ENCODE measurements around the gene CSGALNACT2. TPM values are rescaled to one million over a fixed set of nuclear protein-coding genes. Genes with fewer than 3 reads are reported as not detected.
A peak's percentile ranks its signal among the peaks of the same experiment; 100 is the strongest.

The CSGALNACT2 gene
- total and polyA plus RNA-seq, 7 experiments from 2014 or later, result 19.0 to 57.5 (median 50.4) TPM

DNA sequence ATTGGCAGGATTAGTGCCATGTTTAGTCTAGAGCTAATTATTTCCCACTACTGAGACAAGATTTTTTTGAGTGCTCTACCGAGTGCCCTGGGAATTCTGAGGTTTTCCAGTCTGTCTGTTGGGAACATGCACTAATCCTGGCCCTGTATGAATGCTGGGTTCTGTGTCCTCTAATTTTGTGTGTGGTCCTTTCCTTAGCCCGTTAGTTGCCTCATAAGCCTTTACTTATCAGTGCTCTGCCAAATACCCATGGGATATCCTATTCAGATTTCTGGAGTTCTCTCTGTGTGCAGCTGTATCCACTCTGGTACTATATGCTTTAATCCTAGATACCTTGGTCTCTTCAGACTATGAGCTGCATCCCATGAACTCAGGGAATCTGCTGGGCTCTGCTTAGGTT, 13.1 kb downstream of the CSGALNACT2 start:
- Mint-ChIP-seq H3K4me3 (peak overlapping the region in 9 of 10 donors; percentile 4 to 62 (median 40)), H3K9me3 (peaks cover 0 to 22% (median 7%) of the 10 kb centered on the region in 11 donors), H3K27me3 (no peaks in the 10 kb centered on the region), H3K27ac (peak overlapping the region in 4 of 9 donors; percentile 16 to 63 (median 38)), H3K36me3 (peaks cover 0 to 34% (median 31%) of the 10 kb centered on the region in 5 donors), H3K4me1 (peaks cover 47 to 80% (median 73%) of the 10 kb centered on the region in 7 donors)
- H3K36me3 ChIP-seq (ENCODE audit: control insufficient read depth in 2 of 3, insufficient read depth in 3 of 3, low read length in 3 of 3), result no peaks in the 10 kb centered on the region
- H3K27me3 ChIP-seq (ENCODE audit: control insufficient read depth in 2 of 2, insufficient read depth in 2 of 2, low read length in 2 of 2), result no peaks in the 10 kb centered on the region
- peaks cover 0 to 6% (median 4%) of the 10 kb centered on the region in 3 experiments for H3K9me3 ChIP-seq (ENCODE audit: control insufficient read depth in 2 of 3, low read length in 3 of 3)
- POLR2A ChIA-PET, result interaction anchor here (2.6 kb wide), 1 partner anchor 12 kb away, joined by 25 read pairs; the partner anchor contains the start of gene CSGALNACT2
- peaks cover 4 to 21% of the 10 kb centered on the region in 2 donors for H3K4me1 ChIP-seq (ENCODE audit: control insufficient read depth in 2 of 2, insufficient read depth in 2 of 2, low read length in 2 of 2)
- ATAC-seq (no peak), DNase-seq (no peak)
- H3K4me3 ChIP-seq (ENCODE audit: low read length), result no peak overlapping the region
- H3K27ac ChIP-seq (ENCODE audit: low read depth, low read length), result no peak overlapping the region
- CTCF ChIA-PET, result no interaction called here
- intact Hi-C loops (cut with micrococcal nuclease), result no loop called here

DNA sequence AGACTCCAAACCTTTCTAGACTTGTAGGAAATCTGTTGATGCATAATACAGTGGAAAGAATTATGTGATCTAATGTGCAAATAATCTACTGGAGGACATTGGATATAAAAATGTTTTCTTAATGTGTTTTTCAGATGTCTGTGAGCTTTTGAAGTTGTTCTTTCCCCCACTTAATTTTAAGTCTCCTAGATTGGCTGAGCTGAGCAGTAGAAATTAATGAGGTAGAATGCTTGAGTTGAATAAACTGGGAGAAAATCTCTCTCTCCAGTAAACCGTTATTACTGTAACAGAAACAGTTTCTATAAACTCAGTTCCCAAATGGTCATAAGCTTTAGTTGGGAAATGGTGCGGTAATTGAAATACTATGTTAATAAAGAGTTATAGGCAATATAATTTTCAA, 15.7 kb downstream of the CSGALNACT2 start:
- ChIA-PET POLR2A (interaction anchor here (1.7 kb wide), 1 partner anchor 14 kb away, joined by 16 read pairs; no protein-coding TSS in a partner anchor), CTCF (interaction anchor here (0.6 kb wide), 1 partner anchor 12 kb away, joined by 4 read pairs; no protein-coding TSS in a partner anchor)
- Mint-ChIP-seq H3K4me3 (peak overlapping the region in 1 of 10 donors; percentile 18), H3K27ac (peak overlapping the region in 1 of 9 donors; percentile 26), H3K36me3 (peaks cover 3 to 24% (median 19%) of the 10 kb centered on the region in 5 donors), H3K4me1 (peaks cover 43 to 83% (median 73%) of the 10 kb centered on the region in 7 donors), H3K27me3 (no peaks in the 10 kb centered on the region), H3K9me3 (peaks cover 0 to 5% (median 1%) of the 10 kb centered on the region in 11 donors)
- Histone ChIP-seq H3K4me1 (ENCODE audit: control insufficient read depth in 2 of 2, insufficient read depth in 2 of 2, low read length in 2 of 2) (peaks cover 14 to 21% of the 10 kb centered on the region in 2 donors), H3K9me3 (ENCODE audit: control insufficient read depth in 2 of 3, low read length in 3 of 3) (peaks cover 0 to 3% (median under 1%) of the 10 kb centered on the region in 3 experiments), H3K27ac (ENCODE audit: low read depth, low read length) (no peak overlapping the region), H3K36me3 (ENCODE audit: control insufficient read depth in 2 of 3, insufficient read depth in 3 of 3, low read length in 3 of 3) (no peaks in the 10 kb centered on the region), H3K4me3 (ENCODE audit: low read length) (no peak overlapping the region), H3K27me3 (ENCODE audit: control insufficient read depth in 2 of 2, insufficient read depth in 2 of 2, low read length in 2 of 2) (no peaks in the 10 kb centered on the region)
- ATAC-seq (no peak), DNase-seq (no peak)
- intact Hi-C loops (cut with micrococcal nuclease), result no loop called here

DNA sequence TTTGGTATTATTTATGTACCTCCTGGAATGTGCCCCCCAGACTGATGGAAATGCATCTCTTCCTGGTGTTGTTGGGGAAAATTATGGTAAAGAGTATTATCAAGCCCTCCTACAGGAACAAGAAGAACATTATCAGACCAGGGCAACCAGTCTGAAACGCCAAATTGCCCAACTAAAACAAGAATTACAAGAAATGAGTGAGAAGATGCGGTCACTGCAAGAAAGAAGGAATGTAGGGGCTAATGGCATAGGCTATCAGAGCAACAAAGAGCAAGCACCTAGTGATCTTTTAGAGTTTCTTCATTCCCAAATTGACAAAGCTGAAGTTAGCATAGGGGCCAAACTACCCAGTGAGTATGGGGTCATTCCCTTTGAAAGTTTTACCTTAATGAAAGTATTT, 17.0 kb downstream of the CSGALNACT2 start:
- no peaks in the 10 kb centered on the region for H3K27me3 ChIP-seq (ENCODE audit: control insufficient read depth in 2 of 2, insufficient read depth in 2 of 2, low read length in 2 of 2)
- POLR2A ChIA-PET, result interaction anchor here (1.7 kb wide), 1 partner anchor 15 kb away, joined by 16 read pairs; no protein-coding TSS in a partner anchor
- no peak for ATAC-seq

GRCh38 chr10:43155741-43156140, 17.5 kb downstream of the CSGALNACT2 start:
- Histone ChIP-seq H3K4me3 (ENCODE audit: low read length) (no peak overlapping the region), H3K4me1 (ENCODE audit: control insufficient read depth in 2 of 2, insufficient read depth in 2 of 2, low read length in 2 of 2) (peaks cover 14 to 18% of the 10 kb centered on the region in 2 donors), H3K27ac (ENCODE audit: low read depth, low read length) (no peak overlapping the region), H3K27me3 (ENCODE audit: control insufficient read depth in 2 of 2, insufficient read depth in 2 of 2, low read length in 2 of 2) (no peaks in the 10 kb centered on the region), H3K9me3 (ENCODE audit: control insufficient read depth in 2 of 3, low read length in 3 of 3) (no peaks in the 10 kb centered on the region), H3K36me3 (ENCODE audit: control insufficient read depth in 2 of 3, insufficient read depth in 3 of 3, low read length in 3 of 3) (peaks cover 0 to 2% (median 0%) of the 10 kb centered on the region in 3 experiments)
- POLR2A ChIA-PET, result no interaction called here
- intact Hi-C loops (cut with micrococcal nuclease), result no loop called here
- Mint-ChIP-seq H3K27ac (no peak overlapping the region), H3K4me1 (peaks cover 34 to 72% (median 65%) of the 10 kb centered on the region in 7 donors), H3K9me3 (peaks cover 0 to 2% (median 0%) of the 10 kb centered on the region in 11 donors), H3K36me3 (peaks cover 3 to 20% (median 13%) of the 10 kb centered on the region in 5 donors), H3K4me3 (peak overlapping the region in 6 of 10 donors; percentile 5 to 45 (median 6)), H3K27me3 (no peaks in the 10 kb centered on the region)
- DNase-seq, result no peak
- ATAC-seq, result no peak
- CTCF ChIA-PET, result interaction anchor here (0.6 kb wide), 1 partner anchor 50 kb away, joined by 3 read pairs; no protein-coding TSS in a partner anchor

More for the DNA sequence above, 17.0 kb downstream of the CSGALNACT2 start:
- peak overlapping the region in 2 of 9 donors; percentile 2 to 50 for H3K27ac Mint-ChIP-seq
- H3K9me3 ChIP-seq (ENCODE audit: control insufficient read depth in 2 of 3, low read length in 3 of 3), result no peaks in the 10 kb centered on the region
- peaks cover 3 to 21% (median 12%) of the 10 kb centered on the region in 5 donors for H3K36me3 Mint-ChIP-seq
- no peak overlapping the region for H3K4me3 ChIP-seq (ENCODE audit: low read length)
- H3K36me3 ChIP-seq (ENCODE audit: control insufficient read depth in 2 of 3, insufficient read depth in 3 of 3, low read length in 3 of 3), result no peaks in the 10 kb centered on the region
- H3K4me1 Mint-ChIP-seq, result peaks cover 37 to 75% (median 68%) of the 10 kb centered on the region in 7 donors
- DNase-seq, result no peak
- no peak overlapping the region for H3K27ac ChIP-seq (ENCODE audit: low read depth, low read length)
- CTCF ChIA-PET, result interaction anchor here (0.6 kb wide), 2 partner anchors 50 to 419 kb away, joined by 3 read pairs; no protein-coding TSS in a partner anchor
- H3K27me3 Mint-ChIP-seq, result no peaks in the 10 kb centered on the region
- H3K4me3 Mint-ChIP-seq, result peak overlapping the region in 5 of 10 donors; percentile 5 to 45 (median 7)
- peaks cover 14 to 21% of the 10 kb centered on the region in 2 donors for H3K4me1 ChIP-seq (ENCODE audit: control insufficient read depth in 2 of 2, insufficient read depth in 2 of 2, low read length in 2 of 2)
- intact Hi-C loops (cut with micrococcal nuclease), result no loop called here
- peaks cover 0 to 2% (median 0%) of the 10 kb centered on the region in 11 donors for H3K9me3 Mint-ChIP-seq

DNA sequence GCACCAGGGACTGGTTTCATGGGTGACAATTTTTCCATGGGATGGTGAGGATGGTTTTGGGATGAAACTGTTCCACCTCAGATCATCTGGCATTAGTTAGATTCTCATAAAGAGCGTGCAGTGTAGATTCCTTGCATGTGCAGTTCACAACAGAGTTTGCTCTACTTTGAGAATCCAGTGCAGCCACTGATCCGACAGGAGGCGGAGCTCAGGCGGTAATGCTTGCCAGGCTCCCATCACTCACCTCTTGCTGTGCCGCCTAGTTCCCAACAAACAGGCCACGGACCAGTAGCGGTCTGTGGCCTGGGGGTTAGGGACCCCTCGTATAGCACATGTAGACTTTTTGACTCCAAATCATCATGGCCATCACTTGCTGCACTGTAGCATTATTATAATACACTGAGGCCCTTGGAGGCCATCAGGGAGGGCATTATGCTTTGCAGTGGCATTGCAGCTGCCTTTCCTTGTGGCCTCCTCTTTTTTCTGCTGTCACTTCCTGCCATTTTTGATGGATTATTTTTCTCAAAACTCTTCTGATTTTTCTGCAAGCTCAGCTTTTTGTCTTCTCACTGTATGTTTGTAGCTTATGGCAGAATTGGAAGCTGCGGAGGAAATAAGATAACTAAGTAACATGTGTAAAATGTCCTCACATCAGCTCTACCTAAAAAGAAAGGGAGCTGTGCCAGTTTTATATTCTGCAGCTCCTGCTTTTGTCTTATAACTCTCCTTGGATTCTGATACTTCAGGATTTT, 18.5 kb downstream of the CSGALNACT2 start:
- Mint-ChIP-seq H3K4me1 (peaks cover 34 to 73% (median 58%) of the 10 kb centered on the region in 7 donors), H3K36me3 (peaks cover 3 to 26% (median 23%) of the 10 kb centered on the region in 5 donors), H3K9me3 (no peaks in the 10 kb centered on the region), H3K27ac (peak overlapping the region in 3 of 9 donors; percentile 19 to 24 (median 22)), H3K4me3 (peak overlapping the region in 2 of 10 donors; percentile 16 to 45), H3K27me3 (no peaks in the 10 kb centered on the region)
- ATAC-seq (no peak), DNase-seq (no peak)
- Histone ChIP-seq H3K4me3 (ENCODE audit: low read length) (no peak overlapping the region), H3K36me3 (ENCODE audit: control insufficient read depth in 2 of 3, insufficient read depth in 3 of 3, low read length in 3 of 3) (peaks cover 0 to 12% (median 9%) of the 10 kb centered on the region in 3 experiments), H3K4me1 (ENCODE audit: control insufficient read depth in 2 of 2, insufficient read depth in 2 of 2, low read length in 2 of 2) (peaks cover 8 to 9% of the 10 kb centered on the region in 2 donors), H3K9me3 (ENCODE audit: control insufficient read depth in 2 of 3, low read length in 3 of 3) (no peaks in the 10 kb centered on the region), H3K27ac (ENCODE audit: low read depth, low read length) (no peak overlapping the region), H3K27me3 (ENCODE audit: control insufficient read depth in 2 of 2, insufficient read depth in 2 of 2, low read length in 2 of 2) (no peaks in the 10 kb centered on the region)
- ChIA-PET CTCF (no interaction called here), POLR2A (interaction anchor here (0.9 kb wide), 1 partner anchor 18 kb away, joined by 4 read pairs; the partner anchor contains the start of gene CSGALNACT2)
- intact Hi-C loops (cut with micrococcal nuclease), result no loop called here

DNA sequence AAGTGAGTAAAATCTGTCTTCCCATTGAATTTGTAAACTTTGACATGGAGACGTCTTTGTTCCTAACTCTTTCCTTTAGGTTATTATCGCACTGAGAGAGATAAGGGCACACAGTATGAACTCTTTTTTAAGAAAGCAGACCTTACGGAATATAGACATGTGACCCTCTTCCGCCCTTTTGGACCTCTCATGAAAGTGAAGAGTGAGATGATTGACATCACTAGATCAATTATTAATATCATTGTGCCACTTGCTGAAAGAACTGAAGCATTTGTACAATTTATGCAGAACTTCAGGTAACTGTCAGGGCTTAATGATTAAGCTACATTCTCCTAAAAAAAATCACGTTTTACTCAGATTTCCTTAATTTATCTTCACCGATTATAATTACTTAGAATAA, 20.4 kb downstream of the CSGALNACT2 start:
- H3K9me3 Mint-ChIP-seq, result no peaks in the 10 kb centered on the region
- no peak overlapping the region for H3K4me3 Mint-ChIP-seq
- DNase-seq, result no peak
- Histone ChIP-seq H3K4me1 (ENCODE audit: control insufficient read depth in 2 of 2, insufficient read depth in 2 of 2, low read length in 2 of 2) (peaks cover 7 to 9% of the 10 kb centered on the region in 2 donors), H3K36me3 (ENCODE audit: control insufficient read depth in 2 of 3, insufficient read depth in 3 of 3, low read length in 3 of 3) (peaks cover 3 to 30% (median 11%) of the 10 kb centered on the region in 3 experiments), H3K4me3 (ENCODE audit: low read length) (no peak overlapping the region), H3K9me3 (ENCODE audit: control insufficient read depth in 2 of 3, low read length in 3 of 3) (no peaks in the 10 kb centered on the region), H3K27ac (ENCODE audit: low read depth, low read length) (no peak overlapping the region), H3K27me3 (ENCODE audit: control insufficient read depth in 2 of 2, insufficient read depth in 2 of 2, low read length in 2 of 2) (no peaks in the 10 kb centered on the region)
- no peaks in the 10 kb centered on the region for H3K27me3 Mint-ChIP-seq
- H3K4me1 Mint-ChIP-seq, result peaks cover 37 to 72% (median 56%) of the 10 kb centered on the region in 7 donors
- ATAC-seq, result no peak
- ChIA-PET POLR2A (interaction anchor here (0.7 kb wide), 1 partner anchor 18 kb away, joined by 3 read pairs; no protein-coding TSS in a partner anchor), CTCF (no interaction called here)
- intact Hi-C loops (cut with micrococcal nuclease), result no loop called here
- peaks cover 12 to 42% (median 34%) of the 10 kb centered on the region in 5 donors for H3K36me3 Mint-ChIP-seq
- no peak overlapping the region for H3K27ac Mint-ChIP-seq
